ENCODE data around the gene GINS3. TPM values are rescaled to one million over a fixed set of nuclear protein-coding genes. Genes with fewer than 3 reads are reported as not detected.

The GINS3 gene
- total RNA-seq, 1 donor from 2014 or later, result 22.2 TPM

DNA sequence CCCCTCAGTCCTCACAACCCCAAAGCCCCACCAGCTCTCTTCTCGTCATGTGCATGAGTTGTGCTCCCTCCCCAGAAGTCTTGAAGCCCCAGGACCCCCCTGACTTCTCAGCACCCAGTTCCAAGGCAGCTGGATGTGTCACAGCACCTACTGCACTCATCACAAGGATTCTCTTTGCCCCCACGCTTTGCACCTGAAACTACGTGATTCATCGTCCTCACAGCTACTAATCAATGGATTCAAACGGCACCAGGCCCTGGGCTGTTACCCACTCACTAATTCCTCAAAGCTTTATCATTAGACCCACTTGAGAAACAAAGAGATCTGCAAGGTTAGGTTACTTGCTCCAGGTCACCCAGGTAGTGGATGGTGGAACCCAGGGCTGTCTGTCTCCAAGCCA is 62.6 kb downstream of the GINS3 start:
- no peaks in the 10 kb centered on the region for H3K36me3 Mint-ChIP-seq (ENCODE audit: low read depth)
- H3K4me3 Mint-ChIP-seq, result no peak overlapping the region
- DNase-seq (ENCODE audit: low read depth, low spot score), result no peak
- H3K27ac Mint-ChIP-seq (ENCODE audit: unreplicated experiment), result no peak overlapping the region
- no peaks in the 10 kb centered on the region for H3K9me3 Mint-ChIP-seq
- H3K27me3 Mint-ChIP-seq (ENCODE audit: low read depth), result peaks cover 7% of the 10 kb centered on the region
- TF ChIP-seq, protein P1, sequence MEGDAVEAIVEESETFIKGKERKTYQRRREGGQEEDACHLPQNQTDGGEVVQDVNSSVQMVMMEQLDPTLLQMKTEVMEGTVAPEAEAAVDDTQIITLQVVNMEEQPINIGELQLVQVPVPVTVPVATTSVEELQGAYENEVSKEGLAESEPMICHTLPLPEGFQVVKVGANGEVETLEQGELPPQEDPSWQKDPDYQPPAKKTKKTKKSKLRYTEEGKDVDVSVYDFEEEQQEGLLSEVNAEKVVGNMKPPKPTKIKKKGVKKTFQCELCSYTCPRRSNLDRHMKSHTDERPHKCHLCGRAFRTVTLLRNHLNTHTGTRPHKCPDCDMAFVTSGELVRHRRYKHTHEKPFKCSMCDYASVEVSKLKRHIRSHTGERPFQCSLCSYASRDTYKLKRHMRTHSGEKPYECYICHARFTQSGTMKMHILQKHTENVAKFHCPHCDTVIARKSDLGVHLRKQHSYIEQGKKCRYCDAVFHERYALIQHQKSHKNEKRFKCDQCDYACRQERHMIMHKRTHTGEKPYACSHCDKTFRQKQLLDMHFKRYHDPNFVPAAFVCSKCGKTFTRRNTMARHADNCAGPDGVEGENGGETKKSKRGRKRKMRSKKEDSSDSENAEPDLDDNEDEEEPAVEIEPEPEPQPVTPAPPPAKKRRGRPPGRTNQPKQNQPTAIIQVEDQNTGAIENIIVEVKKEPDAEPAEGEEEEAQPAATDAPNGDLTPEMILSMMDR (conservative IDR thresholded peaks at IDR 0.05), result no peak
- H3K4me1 Mint-ChIP-seq, result peaks cover 24% of the 10 kb centered on the region

Other genes with a start within 250 kb of the GINS3 start
- gene CSNK2A2, start 194.4 kb upstream of the GINS3 start, total RNA-seq, result 116 and 118 TPM in 2 replicates
- not detected in 2 replicates for gene PRSS54, start 97.4 kb upstream of the GINS3 start, total RNA-seq
- 52.5 and 58.9 TPM in 2 replicates for gene NDRG4, start 107.7 kb downstream of the GINS3 start, total RNA-seq
- gene SETD6, start 123.0 kb downstream of the GINS3 start, total RNA-seq, result 34.0 and 35.6 TPM in 2 replicates
- 247 and 254 TPM in 2 replicates for gene CNOT1, start 237.4 kb downstream of the GINS3 start, total RNA-seq